GM06990 (cell line): ENCODE results near the gene ITGA4.

Source experiments
- DNase-seq: peaks from one replicate; pipeline ENCODE4 v3.0.0-alpha.2; 2011; ENCODE audit not compliant: insufficient read length; ENCODE audit errors: extremely low read depth
- H3K27me3 ChIP-seq: replicated peaks from 2 replicates; pipeline ENCODE4 v1.6.0; 2011; ENCODE audit warnings: low read length; ENCODE audit not compliant: control insufficient read depth, insufficient read depth
- H3K36me3 ChIP-seq: 2 replicates; pipeline ENCODE4 v1.5.1; 2011; ENCODE audit warnings: low read length; ENCODE audit not compliant: control insufficient read depth, insufficient read depth
- H3K4me3 ChIP-seq: replicated peaks from 2 replicates; pipeline ENCODE4 v1.5.1; 2011; ENCODE audit warnings: low read depth, mild to moderate bottlenecking, control low read depth, low read length
- CTCF ChIP-seq: IDR thresholded peaks from 2 replicates; pipeline ENCODE4 v1.5.1; 2011; ENCODE audit warnings: low read length, control low read depth, mild to moderate bottlenecking, inconsistent platforms; ENCODE audit not compliant: insufficient read depth, poor library complexity, severe bottlenecking

ITGA4 gene

GRCh38 chr2:181523756-181524155 lies 66.6 kb downstream of the ITGA4 start:
- H3K4me3 ChIP-seq, result no peak overlapping the region
- H3K27me3 ChIP-seq, result no peaks in the 10 kb centered on the region
- no peak for DNase-seq
- peaks cover 14% of the 10 kb centered on the region for H3K36me3 ChIP-seq
- TF ChIP-seq CTCF, result no peak

GRCh38 chr2:181526014-181526413 lies 68.8 kb downstream of the ITGA4 start:
- Histone ChIP-seq H3K36me3 (peaks cover 14% of the 10 kb centered on the region), H3K27me3 (no peaks in the 10 kb centered on the region), H3K4me3 (no peak overlapping the region)
- TF ChIP-seq CTCF, result no peak
- DNase-seq, result no peak

- no peak for TF ChIP-seq CTCF
- Histone ChIP-seq H3K36me3 (peaks cover 14% of the 10 kb centered on the region), H3K27me3 (no peaks in the 10 kb centered on the region), H3K4me3 (no peak overlapping the region)
- no peak for DNase-seq
These were observed 69.9 kb downstream of the ITGA4 start for GRCh38 chr2:181527058-181527457.

GRCh38 chr2:181528441-181528840 lies 71.3 kb downstream of the ITGA4 start:
- TF ChIP-seq CTCF, result no peak
- no peaks in the 10 kb centered on the region for H3K27me3 ChIP-seq
- H3K36me3 ChIP-seq, result peaks cover 15% of the 10 kb centered on the region
- no peak for DNase-seq
- no peak overlapping the region for H3K4me3 ChIP-seq

GRCh38 chr2:181536730-181537129 lies 79.5 kb downstream of the ITGA4 start:
- Histone ChIP-seq H3K4me3 (no peak overlapping the region), H3K27me3 (no peaks in the 10 kb centered on the region), H3K36me3 (peaks cover 9% of the 10 kb centered on the region)
- no peak for DNase-seq
- TF ChIP-seq CTCF, result no peak

- no peak for DNase-seq
- Histone ChIP-seq H3K27me3 (no peaks in the 10 kb centered on the region), H3K4me3 (no peak overlapping the region), H3K36me3 (peaks cover 1% of the 10 kb centered on the region)
- TF ChIP-seq CTCF, result no peak
These were observed 83.2 kb downstream of the ITGA4 start for GRCh38 chr2:181540421-181540820.
